ENCODE results near the gene SPO11. TPM values are rescaled to one million over a fixed set of nuclear protein-coding genes. Genes with fewer than 3 reads are reported as not detected.

The SPO11 gene
- total and polyA plus RNA-seq, 2 of the 13 experiments (the other 11 are each of a cell fraction or from before 2014, with no cell fraction given) = not detected

- TF ChIP-seq, protein P1, sequence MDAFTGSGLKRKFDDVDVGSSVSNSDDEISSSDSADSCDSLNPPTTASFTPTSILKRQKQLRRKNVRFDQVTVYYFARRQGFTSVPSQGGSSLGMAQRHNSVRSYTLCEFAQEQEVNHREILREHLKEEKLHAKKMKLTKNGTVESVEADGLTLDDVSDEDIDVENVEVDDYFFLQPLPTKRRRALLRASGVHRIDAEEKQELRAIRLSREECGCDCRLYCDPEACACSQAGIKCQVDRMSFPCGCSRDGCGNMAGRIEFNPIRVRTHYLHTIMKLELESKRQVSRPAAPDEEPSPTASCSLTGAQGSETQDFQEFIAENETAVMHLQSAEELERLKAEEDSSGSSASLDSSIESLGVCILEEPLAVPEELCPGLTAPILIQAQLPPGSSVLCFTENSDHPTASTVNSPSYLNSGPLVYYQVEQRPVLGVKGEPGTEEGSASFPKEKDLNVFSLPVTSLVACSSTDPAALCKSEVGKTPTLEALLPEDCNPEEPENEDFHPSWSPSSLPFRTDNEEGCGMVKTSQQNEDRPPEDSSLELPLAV (CRISPR knock-in tag; conservative IDR thresholded peaks at IDR 0.05; ENCODE audit: low read depth) = no peak
- no peak for TF ChIP-seq ZNF746 (CRISPR knock-in tag; IDR thresholded peaks at IDR 0.05)
- TF ChIP-seq ZNF552 (CRISPR knock-in tag; IDR thresholded peaks at IDR 0.05; ENCODE audit: borderline replicate concordance) = no peak
- TF ChIP-seq ELF3 (CRISPR knock-in tag; IDR thresholded peaks at IDR 0.05) = no peak
- TF ChIP-seq POLR2AphosphoS2 (IDR thresholded peaks at IDR 0.05; ENCODE audit: low read depth, low read length) = no peak
These were observed 20.0 kb upstream of the SPO11 start (continued) for GRCh38 chr20:57309544-57310115.

- peak; percentile 85 for ATAC-seq
- Histone ChIP-seq H4K20me1 (ENCODE audit: insufficient read depth, low read length) (no peaks in the 10 kb centered on the region), H3K4me1 (ENCODE audit: insufficient read depth, low read length) (no peaks in the 10 kb centered on the region), H2AFZ (ENCODE audit: low read length) (no peak overlapping the region), H3K27ac (ENCODE audit: extremely low read length, insufficient read depth, low read length) (no peak overlapping the region), H3K4me2 (ENCODE audit: low read depth, low read length) (no peak overlapping the region), H3K36me3 (replicated peaks in 1 of 2; ENCODE audit: control insufficient read depth in 1 of 2, insufficient read depth in 2 of 2, low read length in 2 of 2) (no peaks in the 10 kb centered on the region), H3K9ac (ENCODE audit: insufficient read depth, low read depth, low read length) (no peak overlapping the region), H3K4me3 (replicated peaks in 1 of 3; ENCODE audit: insufficient read depth in 1 of 3, low read depth in 2 of 3, low read length in 3 of 3) (no peak overlapping the region), H3K79me2 (ENCODE audit: insufficient read depth, low read length) (no peaks in the 10 kb centered on the region), H3K27me3 (ENCODE audit: control insufficient read depth in 1 of 2, insufficient read depth in 2 of 2, low read length in 2 of 2) (peaks cover 6 to 49% of the 10 kb centered on the region in 2 experiments; a peak in 4 of 5 replicates), H3K9me3 (ENCODE audit: low read length) (no peaks in the 10 kb centered on the region)
- BruUV-seq (replicated peaks) = no TSS peak
- FAIRE-seq = peak; percentile 75
- TF ChIP-seq RARG (CRISPR knock-in tag; IDR thresholded peaks at IDR 0.05; ENCODE audit: low read depth) = no peak
- TF ChIP-seq FOSL2 (CRISPR knock-in tag; IDR thresholded peaks at IDR 0.05) = peak; percentile 21; the same call in 1 of the 2 replicates
- peak; percentile 10; the same call in 1 of the 2 replicates for TF ChIP-seq SMC3 (IDR thresholded peaks at IDR 0.05; ENCODE audit: low read length)
- peak; percentile 29 for TF ChIP-seq STAG1 (CRISPR knock-in tag; IDR thresholded peaks at IDR 0.05)
- TF ChIP-seq ISL2 (CRISPR knock-in tag; IDR thresholded peaks at IDR 0.05) = no peak
- peak; percentile 28 for TF ChIP-seq CTCF (CRISPR knock-in tag; IDR thresholded peaks at IDR 0.05)
- no peak for DNase-seq (ENCODE audit: low spot score)
- intact Hi-C loops (cut with micrococcal nuclease; ENCODE audit: unreplicated experiment) (no loop called here), in situ Hi-C loops (cut with HindIII; ENCODE audit: extremely low pct_ligation_motif_present, low pct_unique_long_range_greater_than_20kb) (no loop called here)
- ChIA-PET POLR2A (no interaction called here), CTCF (ENCODE audit: low intra/inter-chr PET ratio, low total read pairs) (interaction anchor here (1.2 kb wide), 1 partner anchor 21 kb away, joined by 3 read pairs; no protein-coding TSS in a partner anchor)
- WGBS (ENCODE audit: low lambda C conversion rate) = 11% methylated on average over 11 of the region's 11 CpGs
These were observed 18.6 kb upstream of the SPO11 start for GRCh38 chr20:57310821-57311514.
